Activated CD8-positive, alpha-beta memory T cell treated with anti-CD3 and anti-CD28 coated beads for 4 hours (primary cell): ENCODE results near the gene ADAM8.
"Not testable (repeated sequence)": the region's sequence is repeated elsewhere in the genome, so short reads cannot be mapped to it uniquely, and the experiment has no call there.

ENCODE experiments used
- DNase-seq, 2 donors: peaks; one replicate each; pipeline ENCODE4 v3.0.0-alpha.2; 2020; ENCODE audit warnings: low read depth in 2 of 2

The ADAM8 gene

GRCh38 chr10:133249975-133250754, 26.5 kb downstream of the ADAM8 start:
- DNase-seq: no peak

DNA sequence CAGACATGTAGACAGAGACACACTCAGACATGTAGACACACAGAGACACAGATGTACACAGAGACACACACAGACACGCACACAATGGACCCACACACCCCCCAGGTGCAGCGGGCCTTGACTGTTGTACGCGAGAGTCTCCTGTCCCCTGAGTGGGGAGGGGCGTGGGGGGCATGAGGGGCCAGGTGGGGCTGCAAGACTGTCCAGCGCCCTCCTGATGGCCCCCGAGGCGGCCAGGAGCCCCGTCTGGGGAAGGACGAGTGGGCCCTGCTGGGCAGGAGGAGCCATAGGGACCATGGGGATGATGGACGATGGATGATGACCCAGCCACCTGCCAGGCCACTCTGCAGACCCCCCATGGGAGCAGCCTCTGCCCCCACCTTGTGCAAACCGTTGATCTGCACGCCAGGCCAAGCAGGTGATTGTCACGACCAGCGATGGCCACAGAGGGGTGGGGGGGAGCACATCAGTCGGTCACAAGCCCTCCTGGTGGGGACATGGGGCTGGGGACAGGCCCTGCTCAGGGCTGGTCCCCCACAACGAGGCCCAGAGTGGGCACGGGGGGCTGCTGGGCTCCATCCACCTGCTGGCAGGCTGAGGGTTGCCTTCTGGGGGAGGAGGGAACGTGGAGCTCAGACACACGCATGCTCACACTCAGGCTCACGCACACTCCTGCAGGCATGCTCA, 27.4 kb downstream of the ADAM8 start:
- DNase-seq: no peak

DNA sequence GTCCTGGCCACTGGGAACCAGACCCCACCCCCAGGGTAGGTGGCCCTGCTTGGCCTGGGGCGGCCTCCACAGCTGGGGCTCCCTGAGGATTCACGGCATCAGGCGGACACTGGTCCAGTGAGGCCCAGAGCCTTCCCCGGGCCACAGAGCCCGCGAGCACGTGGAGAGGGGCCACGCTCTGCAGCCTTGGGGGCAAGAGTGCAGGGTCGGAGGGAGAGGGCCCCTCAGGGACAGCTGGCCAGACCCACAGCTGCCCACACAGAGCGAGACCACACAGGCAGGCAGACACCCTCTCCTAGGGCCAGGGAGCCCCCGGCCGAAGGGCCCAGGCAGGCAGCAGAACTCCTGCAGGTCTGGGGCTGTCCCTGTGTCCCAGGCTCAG, 28.3 kb downstream of the ADAM8 start:
- DNase-seq: no peak

GRCh38 chr10:133247681-133248333, 28.9 kb downstream of the ADAM8 start:
- no peak for DNase-seq

DNA sequence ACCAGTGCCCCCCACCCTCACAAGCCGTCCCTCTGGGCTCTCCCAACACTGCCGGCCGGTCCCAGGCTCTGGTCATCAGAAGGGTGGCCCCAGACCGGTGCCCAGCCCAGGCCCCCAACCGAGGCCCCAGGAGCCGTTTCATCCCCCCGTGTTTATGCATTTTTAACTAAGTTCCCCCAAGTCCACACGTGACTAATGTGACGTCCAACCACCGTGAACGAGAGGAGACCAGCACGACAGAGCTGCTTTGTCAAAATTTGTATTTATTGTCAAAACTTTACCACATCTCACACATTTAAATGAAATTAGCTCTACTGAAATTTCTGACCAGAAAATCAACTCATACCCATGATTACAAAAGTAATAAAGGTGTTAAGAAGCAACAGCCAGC, 30.4 kb downstream of the ADAM8 start:
- DNase-seq: no peak

- DNase-seq: no peak
Observed at GRCh38 chr10:133245439-133246235, 31.0 kb downstream of the ADAM8 start.

- DNase-seq: no peak
Observed at GRCh38 chr10:133243593-133243992, 33.1 kb downstream of the ADAM8 start.

DNA sequence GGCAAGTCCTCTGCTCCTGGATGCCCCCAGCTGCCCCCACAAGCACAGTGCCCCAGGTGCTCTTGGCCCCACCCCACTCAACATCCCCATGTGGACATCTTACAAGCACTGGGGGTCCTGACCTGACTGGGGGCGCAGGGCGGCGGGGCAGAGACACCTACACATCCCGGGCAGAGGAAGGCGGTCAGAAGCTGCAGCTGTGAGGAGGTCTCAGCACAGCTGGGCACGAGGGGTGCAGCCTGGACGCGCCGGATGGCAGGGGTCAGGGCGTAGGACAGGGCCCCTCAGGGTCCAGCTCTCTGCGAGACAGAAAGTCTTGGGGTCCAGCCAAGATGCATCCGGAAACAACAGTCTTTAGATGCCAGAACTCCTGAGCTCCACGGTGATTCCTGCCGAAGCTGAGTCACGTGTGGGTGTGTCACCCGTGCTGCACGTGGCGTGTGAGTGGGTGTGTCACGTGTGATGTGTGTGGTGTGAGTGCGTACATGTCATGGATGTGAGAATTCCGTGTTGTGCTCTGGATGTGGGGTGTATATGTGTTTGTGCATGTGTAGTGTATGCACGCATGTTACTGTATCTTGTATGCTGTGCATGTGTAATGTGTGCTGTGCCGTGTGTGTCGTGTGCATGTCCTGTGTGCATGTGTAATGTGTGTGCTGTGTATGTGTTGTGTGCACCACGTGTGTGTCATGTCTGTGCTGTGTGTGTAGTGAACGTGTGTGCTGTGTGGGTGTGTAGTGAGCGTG, 33.9 kb downstream of the ADAM8 start:
- no peak for DNase-seq

- DNase-seq: no peak
Observed at GRCh38 chr10:133241501-133242205, 35.0 kb downstream of the ADAM8 start.

GRCh38 chr10:133239990-133240389, 36.7 kb downstream of the ADAM8 start:
- no peak for DNase-seq

DNA sequence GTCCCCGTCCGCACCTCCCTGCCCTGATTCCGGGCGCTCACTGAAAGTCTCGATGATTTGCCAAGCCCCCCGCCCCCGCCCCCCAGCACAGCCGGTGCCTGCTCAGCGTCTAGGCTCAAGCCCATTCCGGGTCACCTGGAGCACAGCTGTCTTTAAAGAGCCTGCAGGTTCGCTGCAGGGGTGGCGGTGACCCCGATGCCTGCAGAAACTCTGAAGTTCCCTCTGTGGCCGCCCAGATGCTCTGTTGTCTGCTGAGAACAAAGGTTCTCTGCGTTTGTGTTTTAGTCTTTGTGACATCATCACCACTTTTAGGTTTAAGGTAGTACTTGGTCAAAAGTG, 38.2 kb downstream of the ADAM8 start:
- DNase-seq: no peak

- DNase-seq: no peak
Observed at GRCh38 chr10:133237588-133238465, 38.8 kb downstream of the ADAM8 start, which contains the start of gene VENTX. Gene VENTX (plus strand): TSS chr10:133237855. CDS start chr10:133237915, 60 bp downstream.

DNA sequence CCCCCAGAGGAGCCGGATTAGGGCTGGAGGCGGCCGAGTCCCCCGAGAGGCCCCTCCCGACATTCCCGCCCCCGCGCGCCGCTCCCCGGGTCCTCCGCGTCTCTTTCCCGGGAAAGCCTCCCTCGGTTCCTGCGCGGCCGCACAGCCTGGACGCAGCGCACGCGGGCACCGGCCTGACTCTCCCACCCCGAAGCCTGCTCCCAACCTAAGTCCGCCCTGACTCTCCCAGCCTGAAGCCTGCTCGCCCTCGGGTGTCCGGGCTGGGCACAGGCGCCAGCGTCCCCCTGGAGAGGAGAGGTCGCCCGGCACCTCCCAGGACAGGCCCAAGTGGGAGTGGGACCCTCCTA, 39.5 kb downstream of the ADAM8 start:
- no peak for DNase-seq

GRCh38 chr10:133236401-133237240, 40.0 kb downstream of the ADAM8 start:
- DNase-seq: no peak

DNA sequence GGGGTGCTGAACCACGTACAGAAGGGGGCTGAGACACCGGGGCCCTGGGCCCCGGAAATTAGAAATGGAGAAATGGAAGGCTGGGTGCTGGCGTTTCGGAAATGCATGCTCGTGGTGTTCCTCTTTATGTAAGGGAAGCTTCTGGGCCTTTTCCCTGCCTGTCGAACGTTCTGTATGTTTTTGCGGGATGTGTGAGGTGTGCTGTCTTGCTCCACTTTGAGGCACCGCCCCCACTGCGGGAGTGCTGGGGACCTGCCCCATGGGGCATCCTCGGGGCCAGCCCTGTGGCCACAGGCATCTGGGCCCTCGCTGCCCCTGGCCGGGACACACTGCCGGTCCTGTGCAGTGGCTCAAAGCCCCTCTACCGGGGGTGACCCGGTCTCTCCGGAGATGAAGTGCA, 40.7 kb downstream of the ADAM8 start:
- no peak for DNase-seq

DNA sequence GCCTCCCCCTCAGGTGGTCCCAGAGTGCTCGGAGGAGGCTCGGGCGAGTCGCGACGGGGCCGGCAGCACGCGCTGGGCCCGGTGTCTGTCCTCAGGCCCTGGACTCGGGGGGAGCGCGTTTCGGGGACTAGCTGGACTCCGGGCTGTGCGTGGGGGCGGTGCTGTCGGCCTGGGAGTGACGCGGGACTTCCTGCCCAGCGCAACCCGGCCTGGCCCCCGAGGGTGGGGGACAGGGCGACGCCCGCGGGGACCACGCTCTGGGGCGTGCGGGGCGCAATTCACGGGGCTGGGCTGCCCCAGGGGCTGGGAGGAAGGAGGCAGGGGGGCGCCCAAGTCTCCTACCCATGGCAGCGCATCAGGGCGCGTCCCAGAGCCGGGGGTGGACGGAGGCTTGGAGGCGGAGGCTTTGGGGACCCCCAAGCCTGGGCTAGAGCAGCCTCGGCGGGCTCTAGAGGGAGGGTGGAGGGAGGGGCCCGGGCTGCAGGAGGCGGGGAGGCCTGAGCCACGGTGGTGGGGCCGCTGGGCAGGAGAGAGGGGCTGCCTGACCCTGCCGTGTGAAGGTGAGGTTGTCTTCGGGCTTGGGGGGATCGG, 41.3 kb downstream of the ADAM8 start:
- DNase-seq: no peak

DNA sequence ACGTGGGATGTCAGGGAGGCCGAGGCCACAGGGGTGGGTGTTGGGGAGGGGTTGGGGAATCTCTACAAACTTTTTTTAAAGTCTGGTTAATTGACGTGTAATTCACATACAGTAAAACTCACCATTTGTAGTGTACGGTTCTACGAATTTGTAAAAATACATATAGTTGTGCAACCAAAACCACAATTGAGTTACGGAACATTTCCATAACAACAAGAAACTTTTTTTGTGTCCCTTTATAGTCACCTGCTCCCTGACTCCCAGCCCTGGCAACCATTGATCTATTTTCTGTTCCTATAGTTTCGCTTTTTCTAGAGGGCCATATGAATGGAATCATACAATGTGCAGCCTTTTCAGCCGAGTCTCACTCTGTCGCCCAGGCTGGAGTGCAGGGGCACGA, 41.9 kb downstream of the ADAM8 start:
- not testable (repeated sequence) for DNase-seq

DNA sequence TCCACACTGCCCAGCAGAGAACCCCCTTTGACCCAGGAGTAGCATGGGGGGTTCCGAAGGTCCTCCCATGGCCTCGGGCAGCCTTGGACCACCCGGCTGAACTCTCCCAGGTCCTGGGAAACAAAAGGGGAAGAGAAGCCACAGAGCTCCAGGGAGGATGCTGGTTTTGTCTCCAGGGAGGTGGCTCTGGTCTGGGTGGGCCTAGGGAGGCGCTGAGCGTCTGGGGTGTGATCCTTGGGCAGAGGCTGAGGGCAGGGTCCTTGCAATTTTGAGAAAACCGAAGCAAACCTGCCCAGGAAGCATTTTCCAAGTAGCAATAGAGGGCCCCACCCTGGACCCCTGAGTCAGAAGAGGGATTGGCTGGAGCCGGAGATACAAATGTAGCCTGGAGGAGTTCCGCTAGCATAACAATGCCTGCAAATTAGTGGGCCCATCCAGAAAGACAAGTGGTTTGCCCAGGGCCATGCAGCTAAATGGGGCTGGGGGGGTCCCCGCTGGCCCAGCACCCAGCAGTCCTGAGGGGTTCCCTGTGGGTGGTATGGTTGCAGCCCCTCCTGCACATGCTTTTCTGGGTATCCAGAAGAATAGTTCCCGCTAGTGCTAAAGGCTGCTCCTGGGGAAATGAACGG, 44.6 kb downstream of the ADAM8 start:
- no peak for DNase-seq
